GM20431 (cell line): Measurements from ENCODE around the gene PPP1R37.

Experiments
- in situ Hi-C: fragments of 300-500 bp; cut with MseI, MboI; formaldehyde crosslinking; loops from one replicate; pipeline ENCODE4 v1.15.0; 2020; ENCODE audit warnings: low sequenced_read_pairs; ENCODE audit not compliant: unreplicated experiment

The PPP1R37 gene

GRCh38 chr19:45147835-45148676 lies 55.1 kb downstream of the PPP1R37 start:
- in situ Hi-C loops, result no loop called here

- in situ Hi-C loops, result no loop called here
Observed at GRCh38 chr19:45149129-45149528, 56.1 kb downstream of the PPP1R37 start.

GRCh38 chr19:45150180-45150579 lies 57.2 kb downstream of the PPP1R37 start:
- in situ Hi-C loops, result no loop called here

- in situ Hi-C loops, result no loop called here
Observed at GRCh38 chr19:45150751-45151281, 57.8 kb downstream of the PPP1R37 start.

GRCh38 chr19:45151320-45151719 lies 58.3 kb downstream of the PPP1R37 start:
- in situ Hi-C loops, result no loop called here

- in situ Hi-C loops, result no loop called here
Observed at GRCh38 chr19:45151821-45152503, 59.0 kb downstream of the PPP1R37 start.

- in situ Hi-C loops, result no loop called here
Observed at GRCh38 chr19:45152504-45153338, 59.7 kb downstream of the PPP1R37 start.

- in situ Hi-C loops, result no loop called here
Observed at GRCh38 chr19:45153339-45154063, 60.5 kb downstream of the PPP1R37 start.

- in situ Hi-C loops, result no loop called here
Observed at GRCh38 chr19:45154064-45154827, 61.3 kb downstream of the PPP1R37 start.

GRCh38 chr19:45156011-45156630 lies 63.1 kb downstream of the PPP1R37 start:
- in situ Hi-C loops, result no loop called here

- in situ Hi-C loops, result no loop called here
Observed at GRCh38 chr19:45156751-45157150, 63.8 kb downstream of the PPP1R37 start.

- in situ Hi-C loops, result no loop called here
Observed at GRCh38 chr19:45158503-45159209, 65.7 kb downstream of the PPP1R37 start.

GRCh38 chr19:45159210-45159970 lies 66.4 kb downstream of the PPP1R37 start:
- in situ Hi-C loops, result no loop called here

GRCh38 chr19:45159971-45160324 lies 67.0 kb downstream of the PPP1R37 start:
- in situ Hi-C loops, result no loop called here

GRCh38 chr19:45160870-45161737 lies 68.1 kb downstream of the PPP1R37 start, which contains the start of gene NKPD1:
Gene NKPD1 (minus strand): TSS chr19:45160982. CDS start chr19:45160150, 832 bp downstream.
- in situ Hi-C loops, result no loop called here
